Forelimb muscle (tissue), 1 donor: ENCODE results near the gene GSG1L. TPM values are rescaled to one million over a fixed set of nuclear protein-coding genes. Genes with fewer than 3 reads are reported as not detected.

Source experiments
- DNase-seq: peaks from one replicate; pipeline ENCODE4 v3.0.0-alpha.2; 2013; ENCODE audit warnings: low read depth
- polyA plus RNA-seq: library from polyadenylated mRNA; unstranded; fragments of 120-200 nt; gene quantifications from one replicate; pipeline ENCODE4 v1.2.1, GENCODE V29; 2013; ENCODE audit not compliant: insufficient read length

The GSG1L gene
- polyA plus RNA-seq, 1 donor: 2.0 TPM

DNA sequence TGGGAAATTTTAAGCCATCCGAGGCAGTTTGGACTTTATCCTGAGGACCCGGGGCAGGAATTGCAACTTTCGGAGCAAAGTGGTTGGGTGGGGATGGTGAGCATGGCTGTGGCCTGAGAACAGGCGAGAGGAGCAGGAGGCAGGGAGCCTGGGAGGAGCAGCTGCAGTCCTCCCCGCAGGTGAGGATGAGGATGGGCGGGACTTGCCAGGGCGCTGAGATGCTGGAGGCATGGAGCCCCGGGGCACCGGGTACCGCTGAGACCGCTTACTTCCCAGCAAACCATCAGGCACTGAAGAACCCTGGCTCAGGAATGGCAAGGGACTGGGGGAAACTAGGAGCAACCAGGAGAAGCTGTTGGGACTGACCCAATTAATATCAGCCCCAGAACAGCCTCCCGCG, 210.8 kb downstream of the GSG1L start:
- no peak for DNase-seq

- DNase-seq: no peak
Measured at GRCh38 chr16:27852116-27852515, 211.4 kb downstream of the GSG1L start.

DNA sequence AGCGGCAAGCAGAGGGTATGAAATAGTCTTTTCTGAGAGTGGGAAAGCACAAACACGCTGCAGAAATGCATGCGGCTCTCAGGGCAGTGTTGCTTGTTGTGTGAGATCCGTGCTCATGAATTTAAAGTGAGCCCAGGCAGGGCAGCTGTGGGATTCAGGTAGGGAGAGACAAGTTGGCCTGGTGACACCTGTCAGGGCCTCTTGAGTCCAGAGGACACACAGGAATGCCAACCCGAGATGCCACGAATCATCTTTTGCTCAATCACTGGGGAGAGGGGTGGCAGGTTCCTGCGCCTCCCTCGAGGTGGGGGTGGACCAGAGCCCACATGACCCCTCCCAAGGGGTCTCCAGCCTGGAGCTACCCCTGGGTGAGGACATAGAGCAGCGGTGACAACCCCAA, 211.9 kb downstream of the GSG1L start:
- no peak for DNase-seq

GRCh38 chr16:27849621-27850020, 213.9 kb downstream of the GSG1L start:
- no peak for DNase-seq

DNA sequence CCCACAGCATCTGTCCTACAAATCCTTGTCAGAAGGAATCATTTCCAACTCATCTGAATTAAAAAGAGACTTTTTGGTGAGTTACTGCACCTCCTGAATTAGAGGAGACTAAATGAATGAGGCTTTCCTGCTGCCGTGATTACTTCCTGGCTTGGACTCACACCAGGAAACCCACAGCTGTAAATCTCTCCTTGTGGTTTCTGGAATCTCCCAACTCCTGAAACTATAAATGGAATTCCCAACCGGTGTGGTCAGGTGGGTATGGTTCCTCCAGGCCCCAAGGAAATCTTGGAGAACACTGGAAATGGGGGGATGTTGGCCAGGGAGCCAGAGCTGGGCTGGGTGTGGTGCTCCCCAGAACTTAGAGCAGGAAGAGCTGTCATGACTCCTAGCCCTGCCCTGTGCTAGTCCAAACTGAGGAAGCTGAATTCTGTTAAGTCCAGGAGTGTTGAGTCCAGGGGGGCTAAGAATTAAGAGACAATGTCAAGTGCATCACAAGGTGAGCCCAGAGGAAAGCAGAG, 216.4 kb downstream of the GSG1L start:
- DNase-seq: no peak

GRCh38 chr16:27844826-27845225, 218.7 kb downstream of the GSG1L start:
- no peak for DNase-seq

- no peak for DNase-seq
Measured at GRCh38 chr16:27843800-27844199, 219.7 kb downstream of the GSG1L start.

- no peak for DNase-seq
Measured at GRCh38 chr16:27841911-27842310, 221.6 kb downstream of the GSG1L start.

- no peak for DNase-seq
Measured at GRCh38 chr16:27841061-27841801, 222.3 kb downstream of the GSG1L start.

- no peak for DNase-seq
Measured at GRCh38 chr16:27840311-27841060, 223.0 kb downstream of the GSG1L start.

DNA sequence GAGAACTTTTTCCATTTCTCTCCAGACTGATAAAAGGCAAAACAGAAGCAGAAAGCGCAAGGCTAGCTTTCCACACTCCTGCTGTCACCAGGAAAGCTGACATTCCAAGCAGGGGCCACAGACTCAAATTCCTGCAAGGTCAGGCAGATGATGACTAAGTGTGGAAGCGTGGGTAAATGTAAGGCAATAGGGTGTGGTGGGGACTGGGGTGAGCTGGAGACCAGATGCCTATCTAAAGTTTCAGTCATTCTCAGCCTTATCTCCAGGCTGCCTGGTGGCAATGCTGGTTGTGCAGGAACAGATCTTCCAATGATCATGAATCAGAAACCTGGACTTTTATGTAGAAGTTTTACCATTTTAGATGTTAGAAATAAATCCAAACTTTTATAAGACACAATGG, 224.1 kb downstream of the GSG1L start:
- no peak for DNase-seq

DNA sequence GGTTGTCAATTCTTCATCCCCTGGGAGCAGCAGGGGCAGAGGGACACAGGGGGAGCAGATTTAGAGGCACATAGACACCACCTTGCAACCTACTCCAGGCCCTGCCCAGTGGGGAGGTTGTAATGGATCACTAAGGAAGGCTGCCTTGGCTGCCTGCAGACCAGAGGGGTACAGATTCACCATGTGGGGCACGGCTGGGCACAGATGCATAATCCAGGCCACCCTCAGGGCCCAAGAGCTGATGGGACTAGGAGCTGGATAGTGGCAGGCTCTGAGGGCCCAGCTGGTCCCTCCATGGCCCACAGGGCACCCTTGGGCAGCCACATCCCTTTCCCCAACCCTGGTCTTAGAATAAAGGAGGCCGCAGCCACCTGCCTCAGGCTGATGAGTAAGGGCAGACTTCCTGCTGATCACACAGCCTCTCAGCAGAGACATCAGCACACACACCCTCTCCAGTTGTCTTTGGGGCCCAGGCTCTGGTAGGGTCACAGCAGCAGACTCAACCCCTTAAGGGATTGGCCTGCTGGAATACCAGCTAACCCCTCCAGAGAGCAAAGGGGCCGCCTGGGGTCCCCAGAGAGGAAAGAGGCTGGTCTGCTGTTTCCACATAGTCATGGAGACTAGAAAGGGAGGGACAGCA, 224.9 kb downstream of the GSG1L start:
- no peak for DNase-seq

DNA sequence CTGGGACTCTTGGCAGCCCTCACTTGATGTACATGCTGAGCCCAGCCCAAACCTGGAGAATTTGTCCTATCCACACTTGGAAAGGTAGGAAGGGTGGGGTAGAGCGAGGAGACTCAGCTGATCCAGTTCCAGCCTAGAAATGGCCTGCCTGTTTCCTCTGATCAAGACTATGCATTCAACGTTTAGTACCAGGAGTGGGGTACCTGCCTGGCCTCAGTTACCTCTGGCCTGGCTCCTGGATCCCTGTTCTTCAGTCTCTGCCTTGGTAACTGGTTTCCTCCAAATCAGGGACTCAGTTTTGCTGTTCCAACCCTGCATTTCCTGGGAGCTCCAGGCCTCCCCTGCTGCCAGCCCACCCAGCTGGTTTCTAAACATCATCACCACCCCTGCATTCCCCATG, 233.5 kb downstream of the GSG1L start:
- no peak for DNase-seq

DNA sequence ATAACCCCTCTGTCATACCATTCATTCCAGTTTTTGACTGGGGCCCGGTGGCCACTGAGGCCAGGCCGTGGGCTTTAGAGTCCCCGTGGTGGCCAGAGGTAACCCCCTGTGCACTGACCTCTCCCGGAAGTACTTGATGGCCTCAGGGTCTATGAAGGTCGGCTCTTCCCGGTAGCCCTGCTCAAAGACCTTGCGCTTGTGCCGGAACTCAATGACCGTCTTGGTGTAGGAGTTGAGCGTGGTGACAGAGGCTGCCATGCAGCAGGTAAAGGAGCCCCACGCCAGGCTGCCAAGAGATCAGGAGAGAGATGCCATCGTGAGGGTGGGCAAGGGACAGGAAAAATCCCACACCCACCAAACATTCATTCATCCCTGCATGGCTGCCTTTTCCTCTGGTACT, 234.8 kb downstream of the GSG1L start:
- no peak for DNase-seq

DNA sequence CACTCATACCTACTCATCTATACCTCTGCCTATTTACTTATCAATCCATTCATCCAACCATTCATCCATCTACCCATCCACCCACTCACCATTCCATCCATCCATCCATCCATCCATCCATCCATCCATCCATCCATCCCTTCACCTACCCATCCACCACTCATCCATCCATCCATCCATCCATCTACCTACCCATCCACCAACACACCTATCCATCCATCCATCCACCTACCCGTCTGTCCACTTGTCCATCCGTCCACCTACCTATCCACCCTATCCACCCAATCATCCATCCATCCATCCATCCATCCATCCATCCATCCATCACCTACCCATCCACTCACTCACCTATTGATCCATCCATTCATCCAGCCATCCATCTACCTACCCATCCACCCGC, 235.7 kb downstream of the GSG1L start:
- DNase-seq: no peak

DNA sequence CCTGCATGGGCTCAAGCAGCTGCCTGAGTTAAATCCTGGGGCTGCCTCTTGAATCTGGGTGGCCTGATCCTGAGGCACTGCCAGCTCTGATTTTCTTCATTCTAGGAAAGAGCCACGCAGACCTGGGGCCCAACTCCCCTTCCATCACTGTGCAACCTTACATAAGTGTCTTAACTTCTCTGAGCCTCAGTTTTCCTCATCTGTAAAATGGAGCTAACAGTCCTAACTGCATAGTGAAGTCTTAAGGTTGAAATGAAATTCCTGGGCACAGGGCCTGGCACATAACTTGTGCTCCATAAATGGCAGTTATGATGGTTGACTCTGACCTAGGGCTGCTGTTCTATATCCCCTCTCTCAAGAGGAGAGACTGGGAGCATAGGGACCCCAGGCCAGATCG, 236.6 kb downstream of the GSG1L start:
- DNase-seq: no peak

GRCh38 chr16:27826081-27826892, 237.2 kb downstream of the GSG1L start:
- no peak for DNase-seq

DNA sequence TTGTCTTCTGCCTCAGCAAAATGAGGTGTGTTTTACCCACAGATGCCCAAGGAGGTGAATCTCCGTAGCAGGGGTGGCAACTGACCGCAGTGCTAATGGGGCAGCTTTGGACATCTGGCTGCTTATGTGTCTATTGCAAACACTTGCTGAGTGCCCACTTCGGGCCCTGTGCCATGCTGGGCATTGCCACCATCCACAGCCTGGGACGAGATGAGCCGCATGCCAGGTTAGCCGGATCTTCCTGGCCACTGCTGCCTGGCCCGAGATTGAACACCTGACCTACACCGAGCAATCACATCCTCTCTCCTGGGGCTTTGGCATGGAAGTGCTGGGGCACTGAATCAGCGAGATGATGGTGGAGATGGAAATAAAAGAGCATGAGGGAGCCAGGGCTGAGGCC, 238.7 kb downstream of the GSG1L start:
- DNase-seq: no peak

DNA sequence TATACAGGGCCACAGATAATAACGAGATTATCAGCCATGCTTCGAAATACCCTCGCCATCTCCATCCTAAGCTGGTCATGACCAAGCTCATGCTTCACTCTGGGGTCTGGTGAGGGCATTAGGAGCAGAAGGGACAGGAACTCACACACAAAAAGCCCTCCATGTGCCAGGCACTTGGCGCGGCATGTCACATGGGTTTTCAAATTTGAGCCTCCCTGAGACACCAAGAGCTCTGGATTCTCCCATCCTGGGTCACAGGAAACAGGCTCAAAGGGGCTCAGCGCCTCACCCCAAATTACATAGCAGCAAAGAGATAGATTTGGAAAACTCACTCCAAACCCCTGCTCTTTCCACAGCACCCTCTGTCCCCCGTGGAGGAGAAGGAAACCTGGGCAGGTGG, 239.5 kb downstream of the GSG1L start:
- DNase-seq: no peak

GRCh38 chr16:27823421-27823820, 240.1 kb downstream of the GSG1L start:
- DNase-seq: no peak

- DNase-seq: no peak
Measured at GRCh38 chr16:27822996-27823395, 240.5 kb downstream of the GSG1L start.

GRCh38 chr16:27822529-27822928, 241.0 kb downstream of the GSG1L start:
- no peak for DNase-seq
